ENCODE data around the gene SFMBT2.

SFMBT2 gene

DNA sequence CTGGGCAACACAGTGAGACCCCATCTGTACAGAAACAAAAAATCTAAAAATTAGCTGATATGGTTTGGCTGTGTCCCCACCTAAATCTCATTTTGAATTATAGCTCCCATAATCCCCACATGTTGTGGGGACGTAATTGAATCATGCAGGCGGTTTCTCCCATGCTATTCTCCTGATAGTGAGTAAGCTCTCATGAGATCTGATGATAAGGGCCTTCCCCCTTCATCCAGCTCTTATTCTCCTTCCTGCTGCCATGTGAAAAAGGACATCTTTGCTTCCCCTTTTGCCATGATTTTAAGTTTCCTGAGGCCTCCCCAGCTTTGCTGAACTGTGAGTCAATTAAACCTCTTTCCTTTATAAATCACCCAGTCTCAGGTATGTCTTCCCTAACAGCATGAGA lies 136.5 kb downstream of the SFMBT2 start:
- H3K4me3 ChIP-seq = no peak overlapping the region
- no peak for TF ChIP-seq CTCF (IDR thresholded peaks at IDR 0.05)
- no peak for DNase-seq (ENCODE audit: low spot score)
- H3K27ac ChIP-seq = no peak overlapping the region

- no peak for TF ChIP-seq CTCF (IDR thresholded peaks at IDR 0.05)
- DNase-seq (ENCODE audit: low spot score) = no peak
- H3K4me3 ChIP-seq = no peak overlapping the region
- H3K27ac ChIP-seq = no peak overlapping the region
Observed at GRCh38 chr10:7272008-7272407, 138.8 kb downstream of the SFMBT2 start.

DNA sequence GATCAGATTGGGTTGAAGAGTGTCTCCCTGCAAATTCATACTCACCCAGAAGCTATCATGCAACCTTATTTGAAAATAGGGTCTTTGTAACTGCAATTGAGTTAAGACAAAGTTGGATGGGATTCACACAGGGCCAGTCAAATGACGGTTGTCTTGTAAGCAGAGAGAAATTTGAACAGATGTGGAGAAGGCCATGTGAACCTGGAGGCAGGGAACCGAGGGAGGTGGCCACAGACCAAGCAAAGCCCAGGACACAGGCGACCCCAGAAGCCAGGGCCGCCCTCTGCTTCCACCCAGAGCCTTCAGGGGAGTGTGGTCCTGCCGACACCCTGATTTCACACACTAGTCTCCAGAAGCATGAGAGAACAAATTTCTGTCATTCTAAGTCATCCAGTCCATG lies 140.8 kb downstream of the SFMBT2 start:
- DNase-seq (ENCODE audit: low spot score) = no peak
- H3K27ac ChIP-seq = no peak overlapping the region
- H3K4me3 ChIP-seq = no peak overlapping the region
- no peak for TF ChIP-seq CTCF (IDR thresholded peaks at IDR 0.05)

GRCh38 chr10:7267142-7267541 lies 143.7 kb downstream of the SFMBT2 start:
- no peak for TF ChIP-seq CTCF (IDR thresholded peaks at IDR 0.05)
- no peak for DNase-seq (ENCODE audit: low spot score)
- Histone ChIP-seq H3K27ac (no peak overlapping the region), H3K4me3 (no peak overlapping the region)

GRCh38 chr10:7265396-7266123 lies 145.3 kb downstream of the SFMBT2 start:
- TF ChIP-seq CTCF (IDR thresholded peaks at IDR 0.05) = no peak
- no peak for DNase-seq (ENCODE audit: low spot score)
- H3K27ac ChIP-seq = no peak overlapping the region
- H3K4me3 ChIP-seq = no peak overlapping the region

DNA sequence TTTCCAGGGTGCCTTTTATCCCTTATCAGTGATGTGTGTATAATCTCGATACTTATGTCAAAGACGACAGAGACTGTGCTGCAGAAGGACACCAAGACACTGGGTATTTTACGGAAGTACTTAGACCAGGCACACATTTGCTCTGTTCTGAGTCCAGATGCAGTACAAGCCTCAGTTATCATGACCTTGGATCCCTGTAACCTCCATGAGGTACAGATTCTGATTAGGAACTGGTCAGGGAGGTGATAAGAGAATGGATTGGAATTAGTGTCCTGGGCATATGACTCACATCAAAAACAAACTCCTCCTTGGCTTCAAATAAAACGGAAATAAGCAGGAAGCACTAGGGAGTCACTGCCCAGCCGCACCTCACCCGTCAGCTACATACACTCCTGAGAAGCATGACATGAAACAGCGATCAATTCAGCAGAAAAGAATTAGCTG lies 146.5 kb downstream of the SFMBT2 start:
- no peak for TF ChIP-seq CTCF (IDR thresholded peaks at IDR 0.05)
- Histone ChIP-seq H3K27ac (no peak overlapping the region), H3K4me3 (no peak overlapping the region)
- no peak for DNase-seq (ENCODE audit: low spot score)

- no peak for DNase-seq (ENCODE audit: low spot score)
- TF ChIP-seq CTCF (IDR thresholded peaks at IDR 0.05) = no peak
- H3K27ac ChIP-seq = no peak overlapping the region
- H3K4me3 ChIP-seq = no peak overlapping the region
Observed at GRCh38 chr10:7263616-7264015, 147.2 kb downstream of the SFMBT2 start.

Measured in coronary artery (tissue), 2 donors.